ENCODE measurements around the gene HAPLN2. TPM values are rescaled to one million over a fixed set of nuclear protein-coding genes. Genes with fewer than 3 reads are reported as not detected.
"Not testable (repeated sequence)": the region's sequence is repeated elsewhere in the genome, so short reads cannot be mapped to it uniquely, and the experiment has no call there.

The HAPLN2 gene
- not detected for polyA plus RNA-seq (2013, experiment 1 of 2; ENCODE audit: insufficient read length)
- polyA plus RNA-seq (2013, experiment 2 of 2; ENCODE audit: insufficient read length) = not detected

- no peak for DNase-seq
Observed at GRCh38 chr1:156618853-156619581, at the start of gene HAPLN2. Gene HAPLN2, plus strand, starts transcription at chr1:156619415. Its CDS starts 4,076 bp downstream, at chr1:156623491.

- DNase-seq = peak; percentile 91
Observed at GRCh38 chr1:156571261-156571852, 47.9 kb upstream of the HAPLN2 start.

- peak; percentile 82 for DNase-seq
Observed at GRCh38 chr1:156571919-156572662, 47.1 kb upstream of the HAPLN2 start, which contains the start of gene IQGAP3. Gene IQGAP3, minus strand, starts transcription at chr1:156572565. Its CDS starts 36 bp downstream, at chr1:156572529.

GRCh38 chr1:156572663-156573018 lies 46.6 kb upstream of the HAPLN2 start:
- no peak for DNase-seq

GRCh38 chr1:156574039-156574633 lies 45.1 kb upstream of the HAPLN2 start:
- no peak for DNase-seq

- DNase-seq = no peak
Observed at GRCh38 chr1:156577550-156577949, 41.7 kb upstream of the HAPLN2 start.

- DNase-seq = no peak
Observed at GRCh38 chr1:156578055-156578454, 41.2 kb upstream of the HAPLN2 start.

- DNase-seq = no peak
Observed at GRCh38 chr1:156579472-156579871, 39.7 kb upstream of the HAPLN2 start, which contains the start of gene TTC24. Gene TTC24, plus strand, starts transcription at chr1:156579723. Its CDS starts 1,642 bp downstream, at chr1:156581365.

GRCh38 chr1:156581661-156582387 lies 37.4 kb upstream of the HAPLN2 start:
- no peak for DNase-seq

- DNase-seq = no peak
Observed at GRCh38 chr1:156582388-156583017, 36.7 kb upstream of the HAPLN2 start.

GRCh38 chr1:156583821-156584622 lies 35.2 kb upstream of the HAPLN2 start:
- DNase-seq = peak; percentile 71

GRCh38 chr1:156584813-156585212 lies 34.4 kb upstream of the HAPLN2 start:
- DNase-seq = no peak

- no peak for DNase-seq
Observed at GRCh38 chr1:156586323-156586722, 32.9 kb upstream of the HAPLN2 start.

GRCh38 chr1:156586892-156587477 lies 32.2 kb upstream of the HAPLN2 start:
- DNase-seq = no peak

GRCh38 chr1:156587927-156588326 lies 31.3 kb upstream of the HAPLN2 start:
- not testable (repeated sequence) for DNase-seq

- DNase-seq = no peak
Observed at GRCh38 chr1:156589546-156589945, 29.7 kb upstream of the HAPLN2 start.

- no peak for DNase-seq
Observed at GRCh38 chr1:156590326-156591180, 28.7 kb upstream of the HAPLN2 start.

- DNase-seq = no peak
Observed at GRCh38 chr1:156591181-156591431, 28.1 kb upstream of the HAPLN2 start.

- peak; percentile 69 for DNase-seq
Observed at GRCh38 chr1:156591432-156592157, 27.6 kb upstream of the HAPLN2 start, which contains the start of gene NAXE. Gene NAXE, plus strand, starts transcription at chr1:156591776. Its CDS starts 29 bp downstream, at chr1:156591805.

Data from fibroblast of skin of abdomen (primary cell).